Thymus (tissue), 11 donors: ENCODE data around the gene FGF14. TPM values are rescaled to one million over a fixed set of nuclear protein-coding genes. Genes with fewer than 3 reads are reported as not detected.

Experiments
- DNase-seq, 9 donors: peaks; one replicate each; pipeline ENCODE4 v3.0.0-alpha.2; 2013; ENCODE audit warnings: low spot score in 9 of 9, low read depth in 6 of 9, missing footprints in 1 of 9
- H3K27ac ChIP-seq, 2 donors: one replicate each; pipeline ENCODE4 v1.5.1; 2013; ENCODE audit warnings: control low read depth in 1 of 2, low read depth in 1 of 2, low read length in 1 of 2, mild to moderate bottlenecking in 1 of 2, moderate library complexity in 1 of 2
- H3K27me3 ChIP-seq, 2 donors: one replicate each; pipeline ENCODE4 v1.5.1; 2013; ENCODE audit warnings: low read length in 1 of 2; ENCODE audit not compliant: control insufficient read depth in 2 of 2, insufficient read depth in 1 of 2
- H3K36me3 ChIP-seq, 2 donors: one replicate each; pipeline ENCODE4 v1.5.1; 2013; ENCODE audit warnings: low read length in 1 of 2, mild to moderate bottlenecking in 1 of 2, moderate library complexity in 1 of 2; ENCODE audit not compliant: control insufficient read depth in 2 of 2, insufficient read depth in 2 of 2
- H3K4me1 ChIP-seq, 2 donors: one replicate each; pipeline ENCODE4 v1.5.1; 2013; ENCODE audit warnings: low read length in 2 of 2; ENCODE audit not compliant: control insufficient read depth in 2 of 2, insufficient read depth in 2 of 2
- H3K4me3 ChIP-seq, 2 donors: one replicate each; pipeline ENCODE4 v1.5.1; 2013; ENCODE audit warnings: low read length in 2 of 2, control low read depth in 1 of 2, mild to moderate bottlenecking in 1 of 2
- H3K9me3 ChIP-seq, 2 donors: one replicate each; pipeline ENCODE4 v1.5.1; 2013; ENCODE audit warnings: low read length in 1 of 2, mild to moderate bottlenecking in 1 of 2; ENCODE audit not compliant: control insufficient read depth in 2 of 2, insufficient read depth in 1 of 2
- WGBS: extraction: QIAGEN DNeasy Blood & Tissue Kit; methylation state at CpG from one replicate; pipeline ENCODE4 v1.1.7; 2013; 5-methylcytosine and 5-hydroxymethylcytosine counted together
- polyA plus RNA-seq: library from polyadenylated mRNA; stranded (reverse); fragments of 200-250 nt; gene quantifications from one replicate; pipeline ENCODE4 v1.2.3, GENCODE V29; 2013
- total RNA-seq: library from RNA; stranded (reverse); fragments of 120-200 nt; gene quantifications from one replicate; pipeline ENCODE4 v1.2.4, GENCODE V29; 2013
- donor health status: healthy.

The FGF14 gene
- total and polyA plus RNA-seq, 2 donors = 0.05 to 0.14 TPM

- WGBS = 51% methylated on average over 1 of the region's 1 CpG
- Histone ChIP-seq H3K4me1 (no peaks in the 10 kb centered on the region), H3K27ac (no peak overlapping the region), H3K4me3 (no peak overlapping the region), H3K36me3 (no peaks in the 10 kb centered on the region), H3K9me3 (no peaks in the 10 kb centered on the region), H3K27me3 (no peaks in the 10 kb centered on the region)
- DNase-seq = no peak
These were observed 209.8 kb downstream of the FGF14 start for GRCh38 chr13:102191951-102192502.

GRCh38 chr13:102190930-102191329 is 210.9 kb downstream of the FGF14 start:
- Histone ChIP-seq H3K9me3 (no peaks in the 10 kb centered on the region), H3K4me1 (no peaks in the 10 kb centered on the region), H3K27ac (no peak overlapping the region), H3K36me3 (no peaks in the 10 kb centered on the region), H3K4me3 (no peak overlapping the region), H3K27me3 (no peaks in the 10 kb centered on the region)
- 98% methylated on average over 2 of the region's 2 CpGs for WGBS
- no peak for DNase-seq

- no peaks in the 10 kb centered on the region for H3K9me3 ChIP-seq
- H3K36me3 ChIP-seq = no peaks in the 10 kb centered on the region
- 64% methylated on average over 4 of the region's 4 CpGs for WGBS
- H3K27me3 ChIP-seq = no peaks in the 10 kb centered on the region
- H3K4me3 ChIP-seq = no peak overlapping the region
- no peak for DNase-seq
- H3K27ac ChIP-seq = no peak overlapping the region
- H3K4me1 ChIP-seq = no peaks in the 10 kb centered on the region
These were observed 214.5 kb downstream of the FGF14 start for GRCh38 chr13:102187313-102187712.

- no peak for DNase-seq
- no peaks in the 10 kb centered on the region for H3K9me3 ChIP-seq
- no peaks in the 10 kb centered on the region for H3K36me3 ChIP-seq
- 75% methylated on average over 5 of the region's 5 CpGs for WGBS
- H3K4me1 ChIP-seq = no peaks in the 10 kb centered on the region
- no peaks in the 10 kb centered on the region for H3K27me3 ChIP-seq
- no peak overlapping the region for H3K27ac ChIP-seq
- no peak overlapping the region for H3K4me3 ChIP-seq
These were observed 216.4 kb downstream of the FGF14 start for GRCh38 chr13:102185375-102185984.

- no peaks in the 10 kb centered on the region for H3K9me3 ChIP-seq
- no peak overlapping the region for H3K27ac ChIP-seq
- no peaks in the 10 kb centered on the region for H3K27me3 ChIP-seq
- no peak overlapping the region for H3K4me3 ChIP-seq
- H3K4me1 ChIP-seq = no peaks in the 10 kb centered on the region
- no peaks in the 10 kb centered on the region for H3K36me3 ChIP-seq
- DNase-seq = no peak
- 92% methylated on average over 4 of the region's 4 CpGs for WGBS
These were observed 218.2 kb downstream of the FGF14 start for GRCh38 chr13:102183509-102184182.

GRCh38 chr13:102182170-102182569 is 219.7 kb downstream of the FGF14 start:
- no peaks in the 10 kb centered on the region for H3K27me3 ChIP-seq
- DNase-seq = no peak
- H3K36me3 ChIP-seq = no peaks in the 10 kb centered on the region
- H3K4me1 ChIP-seq = no peaks in the 10 kb centered on the region
- WGBS = 96% methylated on average over 5 of the region's 5 CpGs
- H3K9me3 ChIP-seq = no peaks in the 10 kb centered on the region
- H3K4me3 ChIP-seq = no peak overlapping the region
- no peak overlapping the region for H3K27ac ChIP-seq

GRCh38 chr13:102177431-102177830 is 224.4 kb downstream of the FGF14 start:
- no peaks in the 10 kb centered on the region for H3K36me3 ChIP-seq
- no peaks in the 10 kb centered on the region for H3K4me1 ChIP-seq
- H3K9me3 ChIP-seq = no peaks in the 10 kb centered on the region
- DNase-seq = no peak
- no peak overlapping the region for H3K27ac ChIP-seq
- H3K4me3 ChIP-seq = no peak overlapping the region
- H3K27me3 ChIP-seq = no peaks in the 10 kb centered on the region

- Histone ChIP-seq H3K9me3 (no peaks in the 10 kb centered on the region), H3K4me1 (no peaks in the 10 kb centered on the region), H3K4me3 (no peak overlapping the region), H3K36me3 (no peaks in the 10 kb centered on the region), H3K27me3 (no peaks in the 10 kb centered on the region), H3K27ac (no peak overlapping the region)
- WGBS = 63% methylated on average over 4 of the region's 4 CpGs
- no peak for DNase-seq
These were observed 225.0 kb downstream of the FGF14 start for GRCh38 chr13:102176846-102177245.

GRCh38 chr13:102172406-102172805 is 229.4 kb downstream of the FGF14 start:
- DNase-seq = no peak
- Histone ChIP-seq H3K9me3 (no peaks in the 10 kb centered on the region), H3K27ac (no peak overlapping the region), H3K36me3 (no peaks in the 10 kb centered on the region), H3K27me3 (no peaks in the 10 kb centered on the region), H3K4me3 (no peak overlapping the region), H3K4me1 (no peaks in the 10 kb centered on the region)
- 73% methylated on average over 1 of the region's 1 CpG for WGBS
